NCI-H1417 (cell line): ENCODE results near the gene POU2F1.

Experiments
- DNase-seq, 3 experiments: peaks; one replicate each; lab custom pipeline; 2025; lab: John Stamatoyannopoulos, UW

Gene POU2F1

DNA sequence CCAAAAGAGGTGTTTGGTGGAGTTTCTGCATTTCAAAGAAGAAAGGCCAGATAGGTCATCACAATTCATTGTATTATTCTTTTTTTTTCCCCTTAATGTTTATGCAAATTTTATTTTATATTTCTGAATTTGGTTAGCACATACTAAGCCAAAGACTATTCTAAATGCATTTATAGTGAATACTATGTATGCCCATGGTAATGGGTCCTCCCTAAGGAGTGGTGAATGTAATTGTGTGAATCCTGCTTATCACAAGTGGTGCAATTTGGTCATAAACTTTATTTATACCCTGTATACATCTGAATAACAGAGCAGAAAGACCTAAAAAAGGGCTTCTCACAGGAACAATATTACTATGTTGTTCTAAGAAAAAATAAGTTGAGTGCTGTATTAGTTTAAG lies 198.6 kb downstream of the POU2F1 start:
- DNase-seq, result no peak

DNA sequence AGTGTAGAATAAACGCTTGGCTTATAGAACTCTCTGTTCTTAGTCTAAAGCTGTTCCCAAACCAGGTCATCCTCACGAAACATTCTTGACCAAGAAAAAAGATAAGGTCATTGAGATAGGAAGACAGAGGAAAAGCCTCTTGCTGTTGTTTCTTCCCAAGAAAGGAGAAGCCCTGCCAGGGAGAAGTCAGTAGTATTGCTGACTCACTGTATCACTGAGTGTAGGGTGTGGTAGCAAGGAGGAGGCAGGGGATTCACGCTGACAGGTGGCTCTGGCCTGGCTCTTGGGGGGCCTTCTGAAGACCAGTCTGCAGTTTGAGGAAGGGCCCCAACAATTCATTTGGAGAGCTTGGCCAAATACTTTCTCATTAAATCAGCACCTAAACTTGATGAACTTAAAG lies 199.8 kb downstream of the POU2F1 start:
- DNase-seq, result no peak

DNA sequence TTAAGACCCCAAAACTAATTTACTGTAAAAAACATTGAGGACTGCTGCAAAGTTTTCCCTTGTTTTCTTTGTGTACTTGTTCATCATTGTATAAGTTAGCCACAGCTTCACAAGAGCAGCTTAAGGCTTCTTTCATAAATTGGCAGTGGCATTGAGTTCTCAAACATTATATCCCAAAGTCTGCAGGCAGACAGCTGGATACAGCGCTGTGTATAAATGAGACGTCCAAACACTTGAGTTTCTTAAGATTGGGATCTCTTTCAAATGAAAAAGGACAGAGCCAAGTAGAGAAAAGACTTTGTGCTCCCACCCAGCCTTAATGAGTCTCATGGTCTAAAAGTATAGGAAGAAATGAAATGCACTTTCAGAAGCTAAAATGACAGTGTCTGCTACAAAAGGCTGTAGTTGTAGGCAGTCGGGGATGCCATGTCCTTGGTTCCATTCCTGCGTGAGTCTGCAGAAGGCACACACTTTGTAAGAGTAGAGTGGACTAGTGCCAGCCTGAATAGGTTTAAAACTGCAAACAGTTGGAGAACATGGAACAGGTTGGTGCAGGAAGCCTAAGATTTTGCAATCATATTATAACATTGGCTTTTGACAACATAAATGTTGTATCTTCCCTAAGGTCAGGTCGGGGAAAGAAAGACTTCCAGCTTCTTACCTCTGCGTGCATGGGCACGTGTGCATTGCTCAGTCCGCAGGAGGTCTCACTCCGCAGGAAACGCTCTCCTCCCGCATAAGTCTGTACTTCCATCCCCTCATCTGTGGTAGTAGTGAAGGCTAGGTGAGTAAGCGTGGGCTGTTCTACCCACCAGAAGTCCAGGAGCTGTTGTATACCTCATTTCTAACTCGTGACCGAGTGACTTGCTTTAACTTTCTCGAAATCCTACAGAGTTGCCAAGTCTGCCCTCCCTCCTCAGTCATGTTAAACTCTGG lies 203.3 kb downstream of the POU2F1 start:
- no peak for DNase-seq

DNA sequence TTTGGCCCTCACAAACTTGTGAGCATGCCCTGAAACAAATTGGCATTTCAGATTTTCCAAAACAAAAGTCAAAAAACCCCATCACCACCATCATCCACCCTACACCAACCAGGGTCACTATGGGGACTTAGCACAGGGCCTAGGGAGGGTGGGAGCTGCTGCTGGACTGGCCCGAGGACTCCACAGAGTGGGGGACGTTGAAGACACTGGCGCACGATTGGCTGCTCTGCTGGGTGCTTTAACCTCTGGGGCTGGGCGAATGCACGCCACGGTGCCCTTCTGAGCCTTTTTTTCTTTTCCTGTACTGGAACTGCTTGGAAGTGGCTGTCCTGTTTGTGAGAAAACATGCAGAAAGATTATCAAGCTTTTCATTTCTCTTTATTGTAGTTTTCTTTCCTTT lies 204.8 kb downstream of the POU2F1 start:
- no peak for DNase-seq

DNA sequence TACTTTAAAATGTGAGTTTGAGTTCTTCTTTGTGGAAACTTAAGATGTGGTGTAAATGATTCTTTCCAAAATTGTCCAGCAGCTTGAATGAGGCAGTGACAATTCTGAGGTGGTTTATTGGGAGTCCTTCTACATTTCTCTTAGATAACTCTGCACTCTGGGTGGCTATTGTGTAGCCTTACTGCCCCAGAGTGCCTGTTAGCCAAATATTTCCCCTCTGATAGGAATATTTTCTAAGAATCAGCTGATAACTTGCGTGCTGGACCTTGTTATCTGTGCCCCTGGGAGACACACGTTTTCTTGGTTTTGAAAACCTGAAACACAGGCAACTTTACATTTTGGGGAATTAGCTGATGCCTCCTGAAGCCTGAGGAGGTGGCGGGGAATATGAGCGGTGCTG lies 206.0 kb downstream of the POU2F1 start:
- DNase-seq, result no peak

DNA sequence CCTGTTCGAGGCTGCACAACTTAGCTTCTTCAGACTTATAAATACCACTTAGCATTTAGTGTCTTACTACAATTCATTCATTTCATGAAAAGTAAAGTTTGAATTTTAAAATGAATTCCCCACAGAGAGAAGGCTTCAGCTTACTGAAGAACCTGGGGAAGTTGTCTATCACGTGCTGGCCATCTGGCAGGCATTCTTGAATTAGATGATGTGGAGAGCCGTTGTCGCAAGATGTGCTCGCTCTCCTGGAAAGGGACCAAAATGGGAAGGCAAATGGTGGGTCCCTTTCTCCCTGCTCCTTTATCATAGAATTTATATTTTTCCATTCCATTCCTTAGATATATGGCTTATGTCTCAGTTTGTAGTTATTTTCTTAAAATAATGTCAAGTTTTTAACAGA lies 207.2 kb downstream of the POU2F1 start:
- no peak for DNase-seq

DNA sequence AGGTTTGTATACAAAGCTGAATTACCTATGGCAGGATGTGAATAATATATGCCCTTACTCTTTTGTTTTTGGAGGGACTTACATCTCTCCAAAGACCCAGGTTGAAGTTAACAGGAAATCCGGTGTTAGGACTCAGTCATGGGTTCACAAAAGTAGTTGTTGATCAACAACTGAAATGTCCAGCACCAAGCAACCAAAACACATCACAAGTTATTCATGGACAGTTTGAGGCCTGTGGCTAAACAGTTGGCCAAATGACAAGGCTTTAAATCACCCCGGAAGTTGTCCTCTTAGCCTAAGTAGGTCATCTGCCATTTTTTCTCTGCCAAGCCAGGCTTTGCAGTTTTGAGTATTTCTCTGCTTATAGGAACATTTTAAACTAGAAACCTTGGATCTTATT lies 207.7 kb downstream of the POU2F1 start:
- no peak for DNase-seq

DNA sequence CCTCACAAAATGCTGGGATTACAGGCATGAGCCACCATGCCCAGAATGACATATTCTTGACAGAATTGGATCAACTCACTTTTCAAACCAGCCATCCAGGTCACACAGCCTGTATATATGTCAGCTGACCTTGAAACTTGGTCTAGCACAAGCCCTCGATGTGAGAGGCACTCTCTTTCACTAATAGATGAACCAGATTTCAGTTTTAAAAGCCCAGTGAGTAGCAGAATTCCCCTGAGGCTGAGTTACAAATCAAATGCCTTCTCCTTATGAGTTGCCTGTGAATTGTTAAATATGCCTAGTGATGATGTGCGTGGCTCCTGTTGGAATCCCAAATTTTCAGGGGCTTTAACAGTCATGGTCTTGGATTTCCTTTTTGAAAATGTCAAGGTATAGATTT lies 208.9 kb downstream of the POU2F1 start:
- DNase-seq, result peak in 1 of 3 experiments; percentile 25

DNA sequence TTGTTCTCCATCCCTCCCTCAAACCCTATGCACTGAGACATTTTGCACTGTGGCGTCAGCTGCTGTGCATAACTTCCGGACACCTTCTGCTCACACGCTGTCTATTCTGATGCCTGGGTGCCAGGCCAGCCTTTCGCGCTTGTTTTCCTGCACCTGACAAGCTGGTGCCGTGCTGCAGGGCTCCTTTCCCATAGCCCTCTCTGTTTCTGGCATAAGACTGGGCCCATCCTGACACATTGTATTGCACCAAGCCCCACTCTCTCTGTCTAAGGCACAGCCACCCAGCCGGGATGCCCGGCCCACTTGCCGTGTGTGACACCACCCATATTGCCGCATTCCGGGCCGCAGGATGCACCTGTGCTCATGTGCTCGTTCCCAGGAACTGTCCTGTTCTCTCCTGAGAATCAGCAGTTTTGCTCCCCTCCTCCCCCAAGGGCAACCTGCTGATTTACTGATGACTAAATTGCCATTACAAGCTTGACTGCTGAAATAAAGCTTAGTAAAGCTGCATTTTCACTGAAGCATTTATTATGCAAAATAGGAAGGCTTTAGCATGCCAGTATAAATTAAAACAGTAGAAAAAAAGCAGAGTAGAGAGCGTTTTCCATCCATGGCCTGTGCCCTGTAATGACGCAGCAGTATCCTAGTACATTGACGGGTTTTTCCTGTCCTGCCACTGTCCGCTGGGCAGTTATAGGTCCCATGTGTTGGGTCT lies 209.6 kb downstream of the POU2F1 start:
- DNase-seq, result no peak

DNA sequence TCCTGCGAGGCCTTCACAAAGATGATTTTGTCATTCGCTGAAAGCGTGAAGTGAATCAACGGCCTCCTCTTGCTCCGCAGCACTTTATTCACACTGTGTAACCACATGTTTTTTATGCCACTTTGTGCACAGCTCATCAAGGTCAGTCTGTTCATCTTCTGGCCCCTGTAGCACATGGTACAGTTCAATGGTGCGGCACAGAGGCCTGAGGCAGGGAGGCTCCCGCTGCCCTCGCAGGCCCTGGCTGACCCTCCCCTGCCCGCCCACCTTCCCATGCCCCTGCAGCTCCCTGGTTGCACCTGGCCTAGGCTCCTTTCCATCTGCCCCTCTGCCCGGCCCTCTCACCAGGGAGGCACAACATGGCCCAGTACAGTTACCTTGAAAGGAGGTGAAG lies 210.2 kb downstream of the POU2F1 start:
- DNase-seq, result no peak

DNA sequence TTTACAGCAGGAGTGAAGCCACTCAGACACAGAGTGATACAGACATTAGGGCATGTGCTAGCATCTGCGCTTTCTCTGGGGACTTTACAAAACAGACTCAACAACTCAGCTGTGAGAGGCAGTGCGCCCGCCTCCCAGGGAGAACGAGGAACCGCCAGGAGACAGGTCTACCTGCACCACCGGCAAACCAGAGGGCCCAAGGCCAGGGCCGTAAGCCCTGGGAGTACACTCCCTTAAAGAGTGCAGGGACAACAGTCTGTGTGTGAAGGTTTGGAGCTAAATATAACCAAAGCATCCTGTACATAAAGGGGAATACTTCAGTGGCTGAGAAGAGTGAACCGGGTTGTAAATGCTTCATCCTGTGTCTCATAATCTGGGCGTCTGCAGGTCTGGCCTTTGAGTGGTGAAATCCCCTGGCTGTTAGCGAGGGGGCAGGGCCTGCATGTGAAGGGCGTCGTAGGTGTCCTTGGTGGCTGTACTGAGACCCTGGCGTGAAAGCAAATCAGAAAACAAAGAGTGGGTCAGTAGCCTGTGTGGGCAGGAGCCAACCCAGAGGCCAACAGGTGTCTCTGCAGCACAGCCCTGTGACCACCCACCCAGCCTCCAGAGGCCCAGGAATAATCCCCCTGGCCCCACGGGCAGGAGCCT lies 210.7 kb downstream of the POU2F1 start:
- DNase-seq, result peak in 1 of 3 experiments; percentile 50

DNA sequence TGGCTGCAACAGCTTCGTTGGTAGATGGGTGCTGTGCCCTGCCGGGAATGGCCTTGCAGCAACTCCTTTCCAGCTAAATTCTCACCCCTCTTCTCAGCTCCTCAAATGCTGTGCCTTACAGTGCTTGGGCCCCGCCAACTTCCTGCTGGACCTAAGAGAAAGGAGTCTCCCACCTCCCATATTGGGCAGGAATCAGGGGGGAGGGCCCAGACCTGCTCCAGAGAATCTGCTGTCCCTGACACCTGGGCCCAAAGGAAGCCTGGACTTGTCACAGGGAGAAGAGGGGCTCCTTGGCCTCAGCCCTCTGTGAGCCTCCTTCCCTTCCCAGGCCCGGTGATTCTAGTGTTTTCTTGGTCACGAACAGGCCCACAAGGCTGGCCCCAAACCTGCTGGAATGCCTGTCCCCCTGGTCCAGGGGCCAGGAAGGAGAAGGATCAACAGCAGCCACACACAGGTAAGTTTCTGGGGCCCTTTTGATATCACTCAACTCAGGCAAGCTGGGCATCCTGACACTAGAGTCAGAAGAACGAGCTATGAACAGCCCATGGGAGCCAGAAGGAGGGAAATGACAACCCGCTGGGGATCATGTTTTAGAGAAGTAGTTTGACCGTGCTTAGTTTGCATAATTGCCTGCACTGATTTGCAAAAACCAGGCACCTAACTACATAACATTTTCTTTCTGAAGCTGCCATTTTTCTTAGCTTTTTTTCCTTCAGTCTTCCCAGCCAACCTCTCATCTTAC lies 211.4 kb downstream of the POU2F1 start:
- DNase-seq, result no peak

DNA sequence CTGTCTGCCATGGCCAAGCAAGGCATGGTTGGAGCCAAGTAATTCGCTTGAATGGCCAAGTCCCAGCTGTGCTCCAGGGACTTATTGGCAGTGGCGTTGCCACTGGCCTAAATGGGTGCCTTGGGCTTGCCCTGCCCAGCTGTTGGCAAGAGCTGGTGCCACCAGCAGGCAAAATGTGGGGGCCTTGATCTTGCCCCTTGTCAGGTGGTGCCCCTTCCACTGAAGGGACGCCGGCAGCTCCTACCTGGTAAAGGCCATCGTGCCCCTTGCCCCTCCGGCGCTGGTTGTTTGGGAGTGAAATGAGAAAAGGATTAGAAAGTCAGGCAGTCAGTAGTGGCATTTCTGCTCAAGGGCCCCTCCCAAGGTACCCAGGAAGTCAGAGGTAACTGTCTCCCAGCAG lies 212.1 kb downstream of the POU2F1 start:
- no peak for DNase-seq

DNA sequence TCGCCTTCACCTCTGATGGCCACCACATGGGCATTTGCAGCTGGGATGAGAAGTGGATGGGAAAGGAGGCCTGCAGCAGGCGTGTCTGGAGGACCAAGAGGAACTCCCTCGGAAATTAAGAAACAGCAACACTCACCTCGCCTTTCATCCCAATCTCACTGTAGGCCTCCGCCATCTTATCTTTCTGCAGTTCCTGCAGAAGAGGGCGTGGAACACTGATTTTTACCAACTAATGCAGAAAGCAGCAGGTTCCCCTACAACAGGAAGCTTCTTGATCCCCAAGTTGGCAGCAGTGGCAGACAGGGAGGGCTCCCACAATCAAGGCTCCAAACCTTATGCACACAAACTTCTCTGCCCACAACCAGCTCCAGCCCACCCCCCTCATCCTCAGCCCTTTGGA lies 213.2 kb downstream of the POU2F1 start:
- no peak for DNase-seq

DNA sequence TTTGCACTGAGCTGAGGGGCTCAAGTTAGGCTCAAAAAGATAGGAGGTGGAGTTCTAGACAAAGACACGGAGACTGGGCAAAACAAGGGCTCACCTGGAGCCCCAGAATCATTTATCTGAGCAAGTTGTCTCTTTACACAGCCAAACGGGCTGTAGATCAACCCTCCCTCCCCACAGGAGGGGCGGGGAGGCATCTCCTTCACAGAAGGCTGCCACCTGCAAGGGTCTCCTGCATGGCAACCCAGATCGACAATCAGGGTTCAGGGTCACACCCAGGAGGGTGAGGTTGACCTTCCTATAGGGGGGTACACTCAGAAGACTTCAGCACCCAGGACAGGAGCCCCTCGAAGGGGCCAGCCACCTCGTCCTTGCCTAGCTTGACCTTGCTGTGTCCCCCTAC lies 213.6 kb downstream of the POU2F1 start:
- DNase-seq, result no peak

DNA sequence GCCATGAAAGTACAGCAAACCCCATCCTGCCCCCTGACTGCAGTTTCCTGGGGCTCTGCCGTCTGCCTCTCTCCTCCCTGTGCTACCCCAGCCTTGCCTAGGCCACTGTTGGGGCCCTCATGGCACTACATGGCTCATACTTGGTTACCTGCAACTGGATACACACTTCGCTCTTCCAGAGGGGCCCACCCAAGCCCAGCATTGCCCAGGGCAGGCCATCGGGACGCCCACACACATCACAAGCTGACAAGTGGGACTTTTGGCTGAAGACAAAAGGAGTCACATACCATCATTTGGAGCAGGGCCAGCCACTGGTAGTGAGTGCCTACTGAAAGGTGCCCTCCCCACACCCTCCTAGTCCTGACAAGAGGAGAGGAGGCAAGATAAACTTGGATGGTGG lies 214.8 kb downstream of the POU2F1 start:
- no peak for DNase-seq

DNA sequence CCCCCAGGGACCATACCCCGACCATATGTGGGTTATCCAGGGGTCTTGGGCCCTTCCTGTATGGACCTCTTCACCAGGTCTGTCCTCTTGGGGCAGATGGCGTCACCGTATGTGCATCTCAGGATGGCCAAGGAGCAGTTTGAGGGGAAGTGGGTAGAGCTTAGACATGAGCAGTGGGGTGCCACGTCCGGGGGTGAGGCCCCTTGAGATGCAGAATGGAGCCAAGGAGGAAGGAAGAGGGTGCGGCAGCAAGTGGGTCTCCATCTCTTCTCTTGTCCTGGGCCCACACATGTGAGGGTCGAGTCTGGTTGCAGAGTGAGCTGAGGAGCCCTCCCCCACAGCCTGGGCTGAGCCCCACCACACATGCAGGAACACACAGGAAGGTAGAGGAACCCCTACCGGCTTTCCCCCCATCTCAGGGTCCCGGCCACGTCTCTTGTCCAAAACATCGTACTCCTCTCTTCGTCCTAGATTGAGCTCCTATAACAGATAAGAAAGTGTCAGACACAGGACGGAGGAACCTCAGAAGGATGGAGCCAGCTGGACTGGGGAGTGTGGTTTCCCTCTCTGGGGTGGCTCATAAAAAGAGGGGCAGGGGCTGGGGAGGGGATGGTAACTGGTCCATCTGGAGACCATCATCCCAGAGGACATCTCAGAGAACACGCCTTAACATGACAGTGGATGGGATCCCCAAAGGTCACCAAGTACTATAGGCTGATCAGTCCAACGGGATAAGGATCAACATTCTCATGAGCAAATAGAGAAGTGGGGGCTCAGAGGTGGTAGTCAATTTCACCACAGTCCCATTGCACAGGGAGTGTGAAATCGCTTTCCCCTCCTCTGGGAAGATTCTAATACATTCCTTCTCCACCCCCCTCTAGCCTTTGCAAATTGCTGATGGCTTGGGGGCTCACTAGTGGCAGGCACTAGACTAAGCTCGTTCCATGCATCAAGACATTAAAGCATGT lies 217.8 kb downstream of the POU2F1 start:
- no peak for DNase-seq

DNA sequence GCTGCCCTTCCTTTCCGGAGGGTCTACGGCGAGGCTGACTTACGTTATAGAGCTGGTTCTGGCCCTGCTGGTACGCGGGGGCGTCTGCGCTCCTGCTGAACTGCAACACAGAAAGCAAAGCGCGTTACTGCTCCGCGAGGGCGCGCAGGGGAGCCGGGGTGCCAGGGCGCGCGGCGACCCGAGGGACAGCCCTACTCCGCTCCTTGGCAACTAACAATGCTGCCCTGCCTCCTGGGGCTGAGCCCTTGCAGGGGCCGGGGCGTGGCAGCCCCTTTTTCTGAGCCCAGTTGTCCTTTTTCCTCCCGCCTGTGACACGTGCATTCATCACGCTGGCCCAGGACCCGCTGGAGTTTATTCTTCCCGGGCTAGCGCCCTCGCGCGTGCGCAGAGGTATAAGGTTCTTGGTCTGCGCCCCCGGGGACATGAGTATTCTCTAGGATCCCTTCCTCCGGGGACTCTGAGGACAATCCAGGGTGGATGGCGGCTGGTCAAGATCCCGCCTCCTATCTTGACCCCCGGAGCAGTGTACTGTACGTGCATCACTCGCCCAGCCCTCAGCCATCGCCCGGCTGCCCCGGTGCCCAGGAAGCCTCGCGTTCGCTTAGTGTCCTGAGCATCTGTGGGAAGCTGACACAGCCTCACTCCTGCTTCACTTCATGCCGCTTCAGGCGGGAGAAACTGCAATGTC lies 218.8 kb downstream of the POU2F1 start:
- peak; percentile 52 to 83 (median 81) for DNase-seq

DNA sequence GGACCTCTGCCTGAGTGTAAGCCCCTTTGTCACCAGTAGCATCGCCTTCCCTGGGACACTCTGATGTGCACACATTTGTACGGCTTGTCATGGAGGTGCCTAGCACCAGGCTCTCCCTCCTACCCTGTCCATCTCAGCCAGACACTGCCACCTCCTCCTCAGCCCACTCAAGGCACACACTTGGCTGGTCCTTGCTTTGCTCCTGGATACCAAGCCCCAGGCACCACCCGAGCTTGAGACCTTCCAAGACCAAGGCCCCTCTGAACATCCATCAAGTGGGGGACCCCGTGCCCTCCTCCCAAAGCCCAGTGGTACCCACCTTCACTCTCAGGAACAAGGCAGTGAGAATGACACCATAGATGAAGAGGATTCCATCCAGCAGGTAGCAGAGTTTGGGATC lies 219.7 kb downstream of the POU2F1 start:
- no peak for DNase-seq

DNA sequence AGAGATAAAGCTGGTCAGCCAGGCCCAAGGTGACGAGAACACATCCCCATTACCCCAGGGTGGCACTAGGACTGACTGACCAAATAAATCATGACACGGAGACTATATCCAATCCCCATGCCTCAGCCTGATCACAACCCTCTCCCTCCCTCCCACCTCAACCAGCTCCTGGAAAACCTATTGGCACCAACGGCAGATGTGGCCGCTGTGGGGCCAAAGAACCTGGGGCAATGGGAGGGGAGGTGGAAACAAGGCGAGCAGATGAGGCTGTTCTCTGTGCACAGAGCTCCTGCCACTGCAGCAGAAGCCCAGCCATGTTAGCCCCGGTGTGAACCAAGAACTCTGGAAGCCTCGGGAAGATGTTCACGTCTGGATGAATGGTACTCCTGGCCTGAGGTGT lies 220.1 kb downstream of the POU2F1 start:
- DNase-seq, result no peak
